ENCODE measurements around the gene RSPO3. TPM values are rescaled to one million over a fixed set of nuclear protein-coding genes. Genes with fewer than 3 reads are reported as not detected.
"Not testable (repeated sequence)": the region's sequence is repeated elsewhere in the genome, so short reads cannot be mapped to it uniquely, and the experiment has no call there.

RSPO3 gene
- total RNA-seq, 1 donor from 2014 or later: 0.27 TPM

GRCh38 chr6:127225497-127225896 lies 107.0 kb downstream of the RSPO3 start:
- H3K27me3 ChIP-seq (ENCODE audit: low read depth): peaks cover 3% of the 10 kb centered on the region
- H3K9me3 ChIP-seq (replicated peaks): peaks cover 11% of the 10 kb centered on the region
- DNase-seq: no peak
- TF ChIP-seq CTCF (IDR thresholded peaks at IDR 0.05; ENCODE audit: borderline replicate concordance): no peak
- no peaks in the 10 kb centered on the region for H3K4me1 ChIP-seq
- H3K36me3 ChIP-seq: no peaks in the 10 kb centered on the region
- no peak overlapping the region for H3K4me3 ChIP-seq
- H3K27ac ChIP-seq (replicated peaks): no peak overlapping the region
- intact Hi-C loops (cut with micrococcal nuclease): no loop called here

- DNase-seq; H3K27me3 ChIP-seq (ENCODE audit: low read depth); H3K36me3 ChIP-seq; H3K4me3 ChIP-seq; H3K27ac ChIP-seq (replicated peaks); intact Hi-C loops (cut with micrococcal nuclease); H3K4me1 ChIP-seq: not testable (repeated sequence)
- H3K9me3 ChIP-seq (replicated peaks): peaks cover 63% of the 10 kb centered on the region
These were observed 115.3 kb downstream of the RSPO3 start for GRCh38 chr6:127233819-127234218.

GRCh38 chr6:127243501-127243900 lies 125.0 kb downstream of the RSPO3 start:
- Histone ChIP-seq H3K36me3 (no peaks in the 10 kb centered on the region), H3K4me3 (no peak overlapping the region), H3K4me1 (no peaks in the 10 kb centered on the region), H3K27me3 (ENCODE audit: low read depth) (no peaks in the 10 kb centered on the region), H3K9me3 (replicated peaks) (no peaks in the 10 kb centered on the region), H3K27ac (replicated peaks) (no peak overlapping the region)
- no peak for TF ChIP-seq CTCF (IDR thresholded peaks at IDR 0.05; ENCODE audit: borderline replicate concordance)
- intact Hi-C loops (cut with micrococcal nuclease): no loop called here
- DNase-seq: no peak

Other genes starting within 250 kb of the RSPO3 start
- gene RNF146, start 148.2 kb downstream of the RSPO3 start, total RNA-seq: 48.7 TPM
- gene ECHDC1, start 224.9 kb downstream of the RSPO3 start, total RNA-seq: 39.7 TPM

All from left ventricle myocardium inferior (tissue), 1 donor.